ENCODE data around the gene LIPT1.
A peak's percentile ranks its signal among the peaks of the same experiment; 100 is the strongest.
"Not testable (repeated sequence)": the region's sequence is repeated elsewhere in the genome, so short reads cannot be mapped to it uniquely, and the experiment has no call there.

The LIPT1 gene

DNA sequence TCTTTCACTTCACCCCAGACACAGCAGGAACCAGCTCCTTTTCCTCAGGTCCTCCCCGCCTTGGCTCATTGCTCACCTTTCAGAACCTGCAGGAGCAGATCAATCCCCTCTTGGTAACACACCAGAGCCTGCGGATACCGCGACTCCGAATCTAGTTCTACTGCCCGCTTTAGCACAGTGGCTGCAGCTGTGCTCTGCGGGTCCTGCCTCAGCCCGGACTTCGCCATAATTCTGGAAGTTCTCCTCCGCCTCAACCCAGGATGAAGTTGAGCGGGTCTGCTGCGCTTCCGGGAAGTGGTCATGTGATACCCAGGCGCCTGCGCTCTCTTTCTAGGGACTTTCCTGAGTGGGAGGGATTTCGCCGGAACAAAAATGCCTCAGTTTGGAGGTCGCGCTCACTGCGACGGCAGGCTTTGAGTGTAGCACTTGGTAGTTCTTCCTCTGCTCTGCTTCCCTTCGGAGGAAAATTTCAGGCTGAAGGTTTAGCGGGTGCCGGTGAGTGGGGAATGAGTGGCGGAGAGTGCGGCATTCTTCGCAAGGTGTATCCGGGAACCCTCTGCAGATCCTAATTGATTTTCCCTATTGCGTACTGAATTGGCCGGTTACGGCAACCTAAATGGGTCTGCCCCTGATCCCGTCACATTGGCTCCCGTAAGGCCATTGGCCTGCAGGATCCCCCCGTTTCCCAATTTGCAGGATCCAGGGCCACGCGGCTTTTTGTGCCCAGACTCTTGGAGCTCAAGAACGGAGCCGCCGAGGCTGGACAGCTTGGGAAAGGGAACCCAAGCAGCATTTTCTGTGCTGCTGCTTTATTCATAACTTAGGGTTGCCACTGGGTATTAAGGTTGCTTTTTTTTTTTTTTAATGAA lies 26.2 kb downstream of the LIPT1 start, which contains the start of the genes MITD1 and MRPL30:
Gene MITD1 (minus strand): TSS at position 304 of the 869 bp plus-strand sequence. CDS start 77 bp downstream, at position 227.
Gene MRPL30 (plus strand): TSS at position 430 of the 869 bp plus-strand sequence. CDS start 5,020 bp downstream, outside the sequence.
- peak; percentile 84 to 90 for DNase-seq

DNA sequence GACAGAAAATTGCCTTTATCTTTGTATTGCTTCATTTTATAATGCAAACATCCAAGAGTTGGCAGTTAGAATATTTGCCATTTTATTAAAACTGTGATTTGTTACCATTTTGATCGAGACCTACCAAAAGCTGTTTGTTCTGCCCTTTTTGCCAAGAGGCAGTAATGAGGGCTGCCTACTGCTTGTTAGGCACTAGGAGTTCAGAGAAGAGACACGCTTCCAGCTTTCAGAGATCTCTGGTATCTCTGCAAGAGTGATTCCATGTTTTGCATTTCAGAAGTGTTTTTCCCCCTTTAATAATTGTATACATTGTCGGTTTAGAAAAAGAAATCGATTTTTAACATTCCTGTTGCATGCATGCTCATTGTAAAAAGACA lies 26.8 kb downstream of the LIPT1 start:
- no peak for DNase-seq

DNA sequence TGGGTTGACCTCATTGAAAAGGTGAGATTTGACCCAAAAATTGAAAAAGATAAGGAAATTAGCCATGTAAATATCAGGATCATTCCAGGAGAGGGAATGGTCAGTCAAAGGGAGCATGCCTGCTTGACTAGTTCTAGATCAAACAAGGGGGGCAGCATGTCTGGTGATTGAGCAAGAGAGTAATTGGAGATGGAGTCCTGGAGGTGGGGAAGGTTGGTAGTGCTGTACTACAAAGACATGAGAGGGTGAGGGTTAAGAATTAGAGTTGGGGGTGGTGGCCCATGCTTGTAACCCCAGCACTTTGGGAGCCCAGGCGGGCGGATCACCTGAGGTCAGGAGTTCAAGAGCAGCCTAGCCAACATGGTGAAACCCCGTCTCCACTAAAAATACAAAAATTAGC lies 28.3 kb downstream of the LIPT1 start:
- no peak for DNase-seq

- no peak for DNase-seq
These were observed 30.0 kb downstream of the LIPT1 start for GRCh38 chr2:99184811-99185210.

GRCh38 chr2:99187011-99187410 lies 32.2 kb downstream of the LIPT1 start:
- no peak for DNase-seq

DNA sequence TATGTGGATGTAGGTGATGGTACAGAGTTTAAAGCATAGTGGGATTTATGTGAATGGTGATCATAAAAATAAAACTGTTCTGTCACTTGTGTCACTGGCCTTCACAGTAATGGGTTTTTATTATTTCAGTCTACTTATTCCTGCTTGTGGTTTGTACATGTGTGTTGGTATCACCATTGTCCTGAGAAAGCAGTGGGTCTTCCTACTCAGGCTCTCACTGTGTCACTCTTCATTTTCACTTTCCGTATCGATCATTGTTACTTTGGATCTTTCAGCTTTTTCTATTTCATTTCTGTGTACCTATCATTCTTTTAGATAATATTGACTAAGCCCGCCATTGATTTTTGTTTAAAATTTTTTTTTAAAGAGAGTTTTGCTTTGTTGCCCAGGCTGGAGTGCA lies 33.6 kb downstream of the LIPT1 start:
- no peak for DNase-seq

DNA sequence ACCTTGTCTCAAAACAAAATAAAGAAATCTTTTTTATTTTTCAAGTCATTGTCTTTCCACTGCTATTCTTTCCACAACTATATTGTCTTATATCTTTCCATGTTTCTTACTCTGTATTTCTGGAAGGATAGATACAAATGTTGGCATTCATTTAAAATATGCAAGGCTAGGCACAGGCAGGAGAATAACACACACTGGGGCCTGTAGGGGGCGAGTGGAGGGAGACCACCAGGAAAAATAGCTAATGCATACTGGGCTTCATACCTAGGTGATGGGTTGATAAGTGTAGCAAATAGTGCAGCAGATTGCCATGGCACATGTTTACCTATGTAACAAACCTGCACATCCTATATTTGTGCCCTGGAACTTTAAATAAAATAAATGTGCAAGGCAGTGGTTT lies 35.8 kb downstream of the LIPT1 start:
- no peak for DNase-seq

- not testable (repeated sequence) for DNase-seq
These were observed 37.6 kb downstream of the LIPT1 start for GRCh38 chr2:99192364-99192763.

DNA sequence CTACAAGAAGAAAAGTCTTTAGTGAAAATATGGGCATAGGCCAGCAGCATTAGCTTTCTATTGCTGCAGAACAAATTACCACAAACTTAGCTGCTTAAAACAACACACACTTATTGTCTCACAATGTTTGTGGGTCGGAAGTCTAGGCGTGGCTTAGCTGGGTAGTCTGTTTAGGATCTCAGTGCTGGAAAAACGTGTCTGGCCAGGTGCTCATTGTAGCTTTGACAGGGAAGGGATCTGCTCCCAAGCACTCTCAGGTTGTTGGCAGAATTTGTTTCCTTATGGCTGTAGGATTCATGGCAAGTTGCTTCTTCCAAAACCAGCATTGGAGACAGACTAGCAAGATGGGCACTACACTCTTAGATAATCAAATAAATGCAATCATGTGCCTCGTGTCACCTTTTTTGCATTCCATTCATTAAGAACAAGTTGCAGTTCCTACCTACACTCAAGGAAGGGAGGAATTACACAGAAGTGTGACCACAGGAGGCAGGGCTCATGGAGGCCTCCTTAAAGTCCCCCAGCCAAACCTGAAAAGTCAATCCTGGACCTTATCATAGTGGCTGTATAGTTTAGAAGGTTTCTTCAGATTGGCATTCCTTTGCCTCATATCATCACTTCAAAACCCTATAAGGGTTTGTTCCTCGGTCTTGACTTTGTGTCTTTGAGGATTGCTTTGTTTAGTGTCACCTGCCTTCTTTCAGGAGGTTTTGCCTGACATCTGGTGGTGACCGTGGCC lies 43.5 kb downstream of the LIPT1 start:
- no peak for DNase-seq

DNA sequence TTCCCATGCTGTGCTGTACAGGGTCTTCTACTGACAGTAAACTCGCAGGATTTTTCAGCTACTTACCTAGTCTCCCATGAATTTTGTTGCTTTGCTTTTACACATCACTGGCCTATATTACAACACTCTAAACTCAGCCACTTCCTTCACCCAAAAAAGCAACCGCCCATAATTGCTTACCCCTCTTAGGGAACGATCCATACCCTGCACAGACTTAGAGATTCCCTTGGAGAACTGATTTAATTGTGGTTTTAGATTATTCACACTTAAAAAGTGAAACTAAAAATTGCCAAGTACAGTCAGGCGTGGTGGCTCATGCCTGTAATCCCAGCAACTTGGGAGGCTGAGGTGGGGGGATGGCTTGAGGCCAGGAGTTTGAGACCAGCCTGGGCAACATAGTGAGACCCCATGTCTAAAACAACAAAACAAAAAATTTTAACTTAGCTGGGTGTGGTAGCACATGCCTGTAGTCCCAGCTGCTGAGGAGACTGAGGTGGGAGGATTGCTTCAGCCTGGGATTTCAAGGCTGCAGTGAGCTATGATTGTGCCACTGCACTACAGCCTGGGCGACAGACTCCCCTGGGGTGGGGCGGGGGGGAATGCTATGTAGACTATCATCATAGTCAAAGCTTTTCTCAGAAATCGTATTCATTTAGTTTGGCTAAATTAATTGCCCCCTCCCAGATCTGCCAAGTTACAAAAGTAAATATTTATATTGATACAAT lies 45.5 kb downstream of the LIPT1 start:
- no peak for DNase-seq

DNA sequence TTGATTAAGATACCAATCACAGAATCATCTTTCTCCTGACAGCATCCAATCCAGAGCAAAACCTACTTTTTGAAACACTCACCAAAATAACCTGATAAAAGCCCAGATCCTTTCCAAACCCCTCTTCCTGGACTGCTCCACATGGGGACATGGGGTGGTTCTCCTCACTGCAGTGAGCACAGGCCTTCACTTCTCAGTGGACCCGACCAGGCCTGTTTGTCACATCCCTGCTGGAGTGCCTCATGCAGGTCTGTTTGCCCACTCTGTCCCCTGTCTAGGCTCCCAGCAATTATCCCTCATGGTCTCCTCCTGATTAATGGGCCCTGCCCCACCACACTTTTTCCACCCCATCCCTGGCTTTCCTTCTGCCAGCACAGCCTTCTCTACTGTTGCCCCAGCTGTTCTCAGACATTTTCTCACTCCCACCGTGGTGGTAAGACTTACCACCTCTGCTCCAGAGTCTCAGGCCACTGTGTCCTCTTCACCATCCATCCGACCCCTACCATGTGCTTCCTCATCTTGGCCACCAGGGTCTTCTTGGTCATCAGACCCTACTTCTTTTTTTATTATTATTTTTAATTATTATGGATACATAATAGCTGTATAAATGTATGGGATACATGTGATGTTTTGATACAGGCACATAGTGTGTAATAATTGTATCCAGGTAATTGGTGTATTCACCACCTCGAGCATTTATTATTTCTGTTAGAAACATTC lies 47.4 kb downstream of the LIPT1 start:
- DNase-seq = no peak

- no peak for DNase-seq
These were observed 50.7 kb downstream of the LIPT1 start for GRCh38 chr2:99205491-99205890.
